ENCODE data around the gene DNAJB6.

Gene DNAJB6

GRCh38 chr7:157397036-157397720 is 60.4 kb downstream of the DNAJB6 start:
- peak; percentile 14 for DNase-seq

- peak; percentile 28 for DNase-seq
These were observed 61.2 kb downstream of the DNAJB6 start for GRCh38 chr7:157397731-157398691.

DNA sequence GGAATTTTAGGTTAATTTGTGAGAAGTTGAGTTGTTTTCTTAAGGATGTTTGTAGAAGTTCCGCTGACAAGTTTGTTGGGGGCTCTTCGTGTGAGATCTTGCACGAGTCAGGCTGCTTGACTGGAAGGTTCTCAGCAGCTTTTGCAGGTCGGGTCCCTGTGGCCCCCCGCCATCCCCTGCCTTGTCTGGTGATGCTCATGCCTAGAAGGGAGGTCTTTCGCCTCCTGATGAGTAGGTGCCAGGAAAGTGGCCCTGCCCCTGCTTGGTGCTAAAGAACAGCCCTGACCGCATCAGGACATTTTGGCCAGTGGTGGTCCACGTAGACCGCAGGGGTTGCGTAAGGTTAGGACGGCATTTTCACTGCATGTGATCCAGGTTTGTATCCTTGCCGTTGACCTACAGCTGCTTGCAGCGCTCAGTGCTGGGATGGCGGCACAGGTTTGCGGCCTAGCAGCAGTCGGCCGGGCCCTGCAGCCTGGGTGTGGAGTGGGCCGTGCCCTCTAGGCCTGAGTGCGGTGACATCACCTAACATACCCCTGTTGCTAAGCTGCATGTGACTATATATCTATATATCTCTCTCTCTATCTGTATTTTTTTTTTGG is 62.4 kb downstream of the DNAJB6 start:
- DNase-seq = peak; percentile 12

DNA sequence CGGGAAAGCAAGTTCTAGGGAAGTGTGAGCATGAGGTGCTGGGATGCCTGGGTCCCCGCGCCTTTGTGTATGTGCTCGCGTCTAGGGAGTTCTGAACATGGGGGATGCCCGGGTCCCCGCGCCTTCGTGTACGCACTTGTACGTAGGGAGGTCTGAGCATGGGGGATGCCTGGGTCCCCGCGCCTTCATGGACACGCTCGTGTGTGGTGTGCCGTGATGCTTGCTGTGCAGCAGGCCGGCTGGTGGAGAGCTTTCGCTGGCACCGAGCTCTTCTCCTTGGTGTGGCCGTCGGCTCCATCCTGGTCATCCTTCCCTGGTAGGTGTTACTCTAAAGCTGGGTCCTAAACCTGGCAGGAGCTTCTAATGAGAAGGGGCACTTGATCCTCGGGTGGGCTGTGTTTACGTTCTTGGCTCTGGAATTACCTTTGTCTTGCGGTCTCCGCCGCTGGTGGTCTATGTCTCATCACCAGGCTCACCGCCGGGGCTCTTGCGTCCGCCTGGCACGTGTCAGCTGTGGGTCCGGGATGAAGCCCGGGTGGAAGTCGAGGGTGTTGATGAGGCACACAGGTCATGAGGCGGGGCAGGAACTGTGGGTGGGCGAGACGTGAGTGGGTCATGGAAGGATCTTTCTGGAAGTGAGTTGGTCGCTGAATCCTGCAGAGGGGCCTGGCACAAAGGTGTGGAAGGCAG is 63.5 kb downstream of the DNAJB6 start:
- DNase-seq = peak; percentile 17

- DNase-seq = peak; percentile 14
These were observed 65.0 kb downstream of the DNAJB6 start for GRCh38 chr7:157401567-157402387.

DNA sequence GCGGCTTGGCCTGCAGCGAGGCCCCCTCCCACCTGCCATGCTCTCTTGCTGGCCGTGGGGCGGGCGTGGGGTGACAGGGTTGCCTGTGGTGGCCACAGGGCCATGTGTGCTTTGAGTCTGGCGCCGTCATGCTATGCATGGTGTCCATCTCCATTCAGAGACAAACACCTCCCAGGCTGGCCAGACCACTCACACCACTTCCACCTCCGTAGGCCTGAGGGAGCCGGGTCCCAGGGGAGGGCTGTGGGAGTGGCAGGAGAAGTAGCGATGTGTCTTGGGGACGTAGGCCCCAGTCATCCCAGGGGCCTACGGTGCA is 65.5 kb downstream of the DNAJB6 start:
- DNase-seq = no peak

GRCh38 chr7:157402911-157403534 is 66.2 kb downstream of the DNAJB6 start:
- no peak for DNase-seq

DNA sequence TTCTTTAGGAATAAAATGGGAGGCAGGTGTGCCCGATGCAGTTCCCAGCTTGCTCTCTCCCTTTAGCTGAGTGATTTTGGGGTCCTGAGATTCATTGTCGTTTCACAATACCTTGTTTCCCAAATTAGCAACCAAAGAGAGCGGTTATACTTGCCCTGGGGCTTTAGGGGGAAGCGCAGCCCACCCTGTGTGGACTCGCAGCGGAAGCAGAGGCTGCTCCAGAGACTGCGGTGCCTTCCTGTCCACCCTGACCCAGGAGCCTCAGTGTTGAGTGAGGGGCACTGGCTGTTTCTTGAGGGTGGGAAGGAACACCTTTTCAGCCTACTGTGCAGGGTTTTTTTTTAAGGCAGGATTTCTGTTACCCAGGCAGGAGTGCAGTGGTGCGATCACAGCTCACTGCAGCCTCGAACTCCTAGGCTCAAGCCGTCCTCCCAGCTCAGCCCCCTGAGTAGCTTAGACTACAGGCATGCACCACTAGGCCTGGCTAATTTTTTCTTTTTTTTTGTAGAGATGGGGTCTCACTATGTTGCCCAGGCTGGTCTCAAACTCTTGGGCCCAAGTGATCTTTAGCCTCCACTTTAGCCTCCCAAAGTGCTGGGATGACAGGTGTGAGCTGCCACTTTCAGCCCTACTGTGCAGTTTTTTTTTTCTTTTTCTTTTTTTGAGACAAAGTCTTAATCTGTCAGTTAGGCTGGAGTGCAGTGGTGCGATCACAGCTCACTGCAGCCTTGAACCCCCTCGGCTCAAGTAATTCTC is 67.0 kb downstream of the DNAJB6 start:
- no peak for DNase-seq

GRCh38 chr7:157404845-157405481 is 68.2 kb downstream of the DNAJB6 start:
- DNase-seq = no peak

GRCh38 chr7:157405501-157405900 is 68.7 kb downstream of the DNAJB6 start:
- peak; percentile 17 for DNase-seq

- peak; percentile 14 for DNase-seq
These were observed 69.4 kb downstream of the DNAJB6 start for GRCh38 chr7:157405914-157406810.

DNA sequence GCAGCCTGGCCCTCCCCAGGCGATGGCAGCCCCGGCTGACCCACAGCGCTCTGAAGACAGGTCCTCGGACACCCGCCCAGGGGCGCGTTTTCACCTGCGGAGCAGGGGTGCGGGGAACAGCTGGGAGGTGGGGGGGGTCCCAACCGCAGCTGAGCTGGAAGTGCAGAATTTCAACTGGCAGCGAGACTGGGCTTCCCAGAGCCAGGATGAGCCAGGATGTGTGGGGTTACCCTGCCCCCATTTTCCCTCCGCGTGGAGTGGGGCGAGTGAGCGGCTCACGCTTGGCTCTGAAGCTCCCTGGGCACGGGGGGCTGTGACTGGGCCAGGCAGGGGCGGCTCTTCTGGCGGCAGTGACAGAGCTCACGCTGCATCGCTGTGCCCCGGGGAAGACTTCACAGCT is 70.2 kb downstream of the DNAJB6 start:
- DNase-seq = no peak

DNA sequence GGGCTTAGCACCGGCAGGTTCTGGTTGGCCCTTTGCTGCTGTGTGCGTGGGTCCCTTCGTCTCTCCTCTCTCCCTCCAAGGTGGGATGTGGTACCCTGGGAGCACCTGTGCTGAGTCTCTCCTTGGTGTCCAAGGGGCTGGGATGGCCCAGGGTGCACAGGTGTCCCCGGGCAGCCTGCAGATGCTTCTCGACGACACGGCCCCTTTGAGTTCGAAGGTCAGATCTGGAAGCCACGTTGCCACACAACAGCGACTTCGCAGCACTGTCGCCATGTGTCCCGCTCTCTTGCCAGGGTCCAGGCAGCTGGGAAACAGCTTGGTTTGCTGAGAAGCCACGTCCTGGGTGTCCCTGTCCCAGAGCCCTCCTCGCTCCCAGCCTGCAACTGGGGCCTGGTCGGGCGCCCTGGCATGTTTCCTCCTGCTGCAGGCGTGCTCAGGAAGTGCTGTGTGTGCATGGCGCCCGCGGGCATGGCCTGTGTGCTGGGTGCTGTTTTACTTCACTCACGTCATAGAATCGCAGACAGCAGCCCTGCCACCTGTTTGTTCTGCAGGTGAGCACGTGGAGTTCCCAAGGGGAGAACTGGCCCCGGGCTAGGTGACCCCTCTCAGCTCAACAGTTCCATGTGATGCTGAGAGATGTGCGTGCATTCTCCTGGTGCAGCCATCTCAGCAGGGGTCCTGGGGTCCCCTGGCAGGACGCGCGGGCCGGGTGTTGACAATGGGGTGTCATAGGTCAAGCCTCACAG is 70.9 kb downstream of the DNAJB6 start:
- no peak for DNase-seq

GRCh38 chr7:157408258-157409101 is 71.7 kb downstream of the DNAJB6 start:
- no peak for DNase-seq

DNA sequence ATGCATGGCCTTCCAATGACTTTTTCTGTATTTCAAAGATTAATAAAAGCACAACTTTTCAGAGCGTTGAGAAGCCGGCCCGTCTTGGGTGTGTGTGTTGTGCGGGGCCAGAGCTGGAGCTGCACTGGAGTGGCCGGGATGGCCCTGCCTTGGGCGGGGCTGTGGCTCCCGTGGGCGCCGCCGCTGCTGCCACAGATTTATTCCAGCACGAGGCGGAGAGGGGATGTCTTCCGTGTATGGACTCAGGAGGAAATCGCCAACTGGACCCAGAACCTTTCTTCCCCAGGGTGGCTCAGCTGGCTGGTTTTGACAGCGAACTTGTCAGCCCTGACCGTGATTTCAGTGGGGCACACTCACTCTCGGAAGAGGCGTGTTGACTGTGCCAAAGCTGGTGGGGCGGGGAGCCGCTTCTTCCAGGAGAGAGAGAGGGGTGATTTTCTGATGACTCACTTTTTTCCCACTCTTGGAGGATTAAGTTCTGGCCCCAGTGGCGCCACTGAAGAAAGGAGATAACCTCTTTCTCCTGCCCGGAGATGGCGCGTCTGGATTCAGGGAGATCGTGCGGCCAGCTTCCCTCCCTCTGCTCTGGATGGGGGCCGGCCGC is 72.4 kb downstream of the DNAJB6 start:
- DNase-seq = no peak

DNA sequence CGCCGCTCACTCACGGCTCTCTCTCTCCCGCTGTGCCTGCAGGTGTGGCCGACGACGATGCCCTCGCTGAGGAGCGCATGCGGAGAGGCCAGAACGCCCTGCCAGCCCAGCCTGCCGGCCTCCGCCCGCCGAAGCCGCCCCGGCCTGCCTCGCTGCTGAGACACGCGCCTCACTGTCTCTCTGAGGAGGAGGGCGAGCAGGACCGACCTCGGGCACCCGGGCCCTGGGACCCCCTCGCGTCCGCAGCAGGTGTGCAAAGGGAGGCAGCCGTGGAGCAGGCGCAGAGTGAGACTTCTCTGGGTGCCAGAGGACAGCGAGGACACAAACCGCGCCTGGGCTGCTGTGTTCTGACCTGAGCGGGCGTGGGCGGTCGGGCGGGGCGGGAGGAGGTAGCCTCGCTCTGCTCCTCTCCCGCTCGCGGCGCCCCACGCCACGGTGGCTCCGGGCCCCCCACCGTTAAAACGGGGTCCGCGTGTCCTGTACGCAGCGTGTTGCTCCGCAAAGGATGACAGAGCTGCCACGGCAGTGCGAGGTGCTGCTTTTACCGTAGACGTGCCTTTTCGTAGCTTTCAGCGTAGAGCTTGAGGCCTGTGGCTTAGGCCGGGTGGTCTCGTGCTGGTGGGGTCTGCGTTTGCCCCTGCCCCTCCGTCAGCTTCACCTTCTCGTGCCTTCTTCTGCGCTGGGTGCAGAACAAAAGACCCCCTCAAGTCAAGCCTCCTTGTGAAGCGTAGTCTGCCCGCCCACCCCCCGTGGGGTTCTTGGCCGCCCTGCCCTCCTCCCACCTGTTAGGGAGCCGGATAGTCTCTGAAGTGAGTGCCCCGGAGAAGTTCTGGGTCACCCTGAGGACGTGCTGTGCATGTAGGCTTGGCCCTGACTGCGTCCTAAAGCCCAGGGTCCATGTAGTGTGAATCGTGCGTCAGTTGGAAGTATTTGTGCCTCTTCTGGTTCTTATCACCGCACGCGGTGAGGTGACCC is 73.2 kb downstream of the DNAJB6 start:
- no peak for DNase-seq
